C4-2B (cell line): ENCODE data around the gene ANKRD33B.
"Not testable (repeated sequence)": the region's sequence is repeated elsewhere in the genome, so short reads cannot be mapped to it uniquely, and the experiment has no call there.

Source experiments
- CTCF ChIP-seq: fragments of 450-650 bp; conservative IDR thresholded peaks from 2 replicates; pipeline ENCODE4 v1.5.1; 2017; ENCODE audit warnings: mild to moderate bottlenecking
- ZFX ChIP-seq: fragments of 450-650 bp; IDR thresholded peaks from 2 replicates; pipeline ENCODE4 v1.6.1; 2017

- TF ChIP-seq CTCF, ZFX: not testable (repeated sequence)
Measured at GRCh38 chr5:10570540-10570939, 6.7 kb downstream of the ANKRD33B start.
